K562 treated with DMSO at 1 percent for 48 hours (cell line): ENCODE data around the gene RSRP1. TPM values are rescaled to one million over a fixed set of nuclear protein-coding genes. Genes with fewer than 3 reads are reported as not detected.

Experiments
- total RNA-seq: library from RNA; unstranded; fragments of 300-600 nt; gene quantifications from 2 replicates; pipeline ENCODE4 v1.2.3, GENCODE V29; 2022; ENCODE audit warnings: low replicate concordance; ENCODE audit errors: extremely low read depth

RSRP1 gene
- not detected in 2 replicates for total RNA-seq

GRCh38 chr1:25247024-25247828 lies at the start of gene RSRP1:
RSRP1 (minus strand) TSS chr1:25247454; CDS start chr1:25246963, 491 bp downstream.

GRCh38 chr1:25272238-25272637 lies 25.0 kb upstream of the RSRP1 start, which contains the start of gene RHD:
RHD (plus strand) TSS chr1:25272509; CDS start chr1:25272548, 39 bp downstream.

GRCh38 chr1:25232027-25232865 lies 15.0 kb downstream of the RSRP1 start, which contains the start of gene SYF2:
SYF2 (minus strand) TSS chr1:25232502; CDS start chr1:25232467, 35 bp downstream.

Other genes with a start within 250 kb of the RSRP1 start
- not detected in 2 replicates for gene SYF2, start 15.0 kb downstream of the RSRP1 start, total RNA-seq
- gene RHD, start 25.1 kb upstream of the RSRP1 start, total RNA-seq = not detected in 2 replicates
- gene TMEM50A, start 90.9 kb upstream of the RSRP1 start, total RNA-seq = not detected in 2 replicates
- gene RHCE, start 173.4 kb upstream of the RSRP1 start, total RNA-seq = not detected in 2 replicates
- not detected in 2 replicates for gene MACO1, start 183.4 kb upstream of the RSRP1 start, total RNA-seq